Fibroblast of upper back skin (primary cell): ENCODE measurements around the gene CTBP2.
A peak's percentile ranks its signal among the peaks of the same experiment; 100 is the strongest.

Experiments used
- DNase-seq: peaks from one replicate; pipeline ENCODE4 v3.0.0-alpha.2; 2013

Gene CTBP2

DNA sequence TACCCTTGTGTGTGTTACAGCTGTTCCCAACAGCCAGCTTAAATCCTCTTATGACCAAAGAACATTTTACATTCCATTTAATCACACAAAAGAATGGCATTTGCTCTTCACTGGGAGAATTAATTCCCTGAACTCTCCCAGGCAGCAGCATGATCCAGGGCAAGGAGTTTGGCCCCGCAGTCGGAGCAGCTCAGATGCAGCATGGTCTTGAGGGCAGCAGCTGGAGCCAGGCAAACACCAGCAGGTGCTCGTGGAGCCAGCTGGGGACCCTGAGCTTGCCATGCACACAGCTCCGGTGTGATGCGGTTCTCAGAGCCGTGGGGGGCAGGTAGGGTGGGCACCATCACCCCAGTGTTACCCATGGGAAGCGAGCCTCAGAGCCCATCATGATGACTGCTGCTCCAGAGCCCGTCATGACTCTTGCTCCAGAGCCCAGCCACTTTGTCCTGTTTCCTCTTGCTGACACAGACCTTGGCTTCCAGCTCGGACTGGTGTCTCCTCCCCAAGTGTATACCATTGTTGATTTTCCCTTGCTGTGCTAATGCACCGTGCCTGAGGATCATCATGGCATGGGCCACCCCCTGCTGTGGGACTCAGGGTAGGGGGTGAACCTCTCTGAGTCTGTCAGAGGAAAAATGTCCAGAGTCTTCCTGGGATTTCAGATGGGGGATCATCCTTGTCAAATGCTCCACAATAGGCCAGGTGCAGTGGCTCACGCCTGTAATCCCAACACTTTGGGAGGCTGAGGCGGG, 142.6 kb downstream of the CTBP2 start:
- DNase-seq: no peak

DNA sequence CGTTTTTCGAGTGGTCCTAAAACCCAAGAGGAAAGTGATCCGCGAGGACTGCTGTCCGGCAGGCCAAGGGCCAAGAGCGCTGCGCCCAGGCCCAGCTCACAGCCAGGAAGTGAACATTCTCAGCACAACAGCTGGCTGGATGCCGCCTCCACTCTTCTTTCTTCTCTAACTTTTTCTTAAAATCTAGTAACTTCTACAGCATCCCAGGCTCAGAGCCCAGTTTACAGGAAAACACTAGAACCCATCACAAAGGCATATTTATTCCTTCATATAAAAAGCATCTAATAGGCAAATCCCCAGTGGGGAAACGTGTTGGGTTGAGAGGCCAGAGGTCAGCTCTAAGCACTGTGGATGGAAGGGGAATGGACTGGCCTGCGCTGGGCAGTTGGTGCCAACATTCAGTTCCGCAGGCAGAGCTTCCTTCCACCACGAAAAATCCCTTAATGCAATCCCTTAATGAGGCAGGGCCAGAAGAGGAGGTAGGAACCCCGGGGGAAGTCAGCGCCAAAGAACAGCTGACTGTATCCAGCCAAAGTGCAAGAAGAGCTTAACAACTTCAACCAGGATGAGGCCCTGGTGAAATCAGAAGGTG, 143.7 kb downstream of the CTBP2 start:
- no peak for DNase-seq

DNA sequence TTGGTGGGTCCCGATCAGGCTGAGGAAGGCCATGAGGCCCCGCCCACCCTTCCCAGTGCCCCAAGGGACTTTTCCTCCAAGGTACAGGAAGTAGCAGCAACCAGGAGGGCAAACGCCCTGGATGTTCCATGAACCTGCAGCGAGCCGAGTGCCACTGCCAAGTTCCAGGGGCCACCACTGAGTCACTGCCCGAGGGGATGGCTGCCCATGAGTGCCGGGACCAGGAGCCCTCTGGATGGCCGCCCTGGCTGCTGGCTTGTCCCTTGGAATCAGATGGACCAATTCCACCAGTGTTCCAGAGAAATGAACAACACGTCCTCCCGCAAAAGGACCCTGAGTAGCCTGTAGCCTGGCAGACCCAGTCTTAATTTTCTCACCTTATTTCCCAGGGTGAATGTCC, 144.2 kb downstream of the CTBP2 start:
- no peak for DNase-seq

DNA sequence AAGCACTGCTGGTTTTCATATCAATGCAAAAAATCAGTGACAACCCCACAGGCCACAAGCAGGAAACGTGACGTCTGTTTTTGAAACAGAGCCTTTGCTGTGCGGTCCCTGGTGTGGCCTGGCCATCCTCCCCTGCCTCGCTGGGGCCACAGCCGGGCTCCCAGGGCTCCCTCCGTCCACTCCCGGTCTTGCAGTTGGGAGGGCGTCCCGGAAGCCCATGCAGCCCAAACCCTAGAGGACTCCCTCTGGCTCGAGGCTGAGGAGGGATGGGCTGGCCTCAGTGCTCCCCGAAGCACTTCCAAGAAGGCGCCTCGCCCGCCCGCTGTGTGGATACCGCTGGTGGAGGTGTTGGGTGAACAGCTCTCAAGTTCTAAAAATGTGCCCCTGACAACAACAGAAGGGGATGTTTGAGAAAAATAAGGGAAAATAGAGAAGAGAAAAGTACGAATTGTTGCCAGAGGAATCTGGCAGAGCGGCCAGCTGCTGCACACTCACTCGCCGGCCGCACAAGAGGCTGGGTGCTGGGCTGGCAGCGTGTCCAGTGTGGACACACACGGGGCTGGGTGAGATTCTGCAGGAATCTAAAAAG, 144.9 kb downstream of the CTBP2 start:
- DNase-seq: no peak

DNA sequence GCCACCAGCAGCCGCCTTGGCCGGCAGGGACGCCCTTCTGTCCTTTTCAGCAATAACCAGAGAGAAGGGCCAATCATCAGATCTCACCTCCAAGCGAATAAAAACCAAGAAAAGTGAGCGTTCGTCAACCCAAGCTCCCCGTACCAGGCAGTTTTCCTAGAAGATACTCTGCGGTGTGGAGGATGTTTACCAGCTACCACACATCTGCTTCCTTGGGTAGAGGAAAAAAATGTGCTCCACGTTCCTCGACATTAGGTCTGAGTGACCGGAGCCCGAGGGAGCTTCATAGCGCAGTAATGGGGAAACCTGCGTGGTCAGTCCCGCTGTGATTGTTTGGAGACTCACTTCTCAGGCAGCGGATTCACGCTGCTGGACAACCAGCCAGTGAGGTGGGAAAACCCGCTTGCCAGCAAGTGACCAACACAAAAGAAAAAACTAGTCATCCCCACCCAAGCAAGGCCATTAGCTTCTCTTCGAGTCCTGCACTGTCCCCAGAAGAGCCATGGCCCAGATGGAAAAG, 145.5 kb downstream of the CTBP2 start:
- DNase-seq: no peak

DNA sequence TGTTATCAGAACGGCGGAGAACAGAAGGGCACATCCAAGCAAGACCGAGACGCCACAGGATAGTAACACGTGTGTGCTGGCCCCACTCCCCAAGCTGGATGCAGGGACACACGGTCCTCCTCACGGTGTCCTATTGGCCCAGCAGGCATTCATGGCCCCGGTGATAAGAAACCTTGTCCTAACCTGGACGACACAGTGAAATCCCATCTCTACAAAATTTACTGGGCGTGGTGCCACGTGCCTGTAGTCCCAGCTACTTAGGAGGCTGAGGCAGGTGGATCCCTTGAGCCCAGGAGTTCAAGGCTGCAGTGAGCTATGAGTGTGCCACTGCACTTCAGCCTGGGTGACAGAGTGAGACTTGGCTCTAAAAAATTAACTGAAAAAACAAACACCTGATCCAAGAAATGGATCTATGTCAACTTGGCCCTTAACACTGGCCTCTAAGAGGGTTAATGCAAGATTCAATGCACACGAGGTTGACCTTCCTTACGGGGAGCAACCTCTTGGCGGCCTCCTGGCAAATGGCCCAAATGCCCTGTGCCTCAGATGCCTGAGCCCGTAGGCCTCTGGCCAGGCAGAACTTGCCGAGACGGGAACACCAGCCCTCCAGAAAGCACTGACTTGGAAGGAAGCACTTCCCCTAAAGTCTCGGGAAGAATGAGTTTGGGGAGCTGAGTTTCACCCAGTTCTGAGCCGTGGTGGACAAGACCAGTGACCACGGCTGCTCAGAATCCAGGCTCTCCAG, 146.1 kb downstream of the CTBP2 start:
- DNase-seq: no peak

DNA sequence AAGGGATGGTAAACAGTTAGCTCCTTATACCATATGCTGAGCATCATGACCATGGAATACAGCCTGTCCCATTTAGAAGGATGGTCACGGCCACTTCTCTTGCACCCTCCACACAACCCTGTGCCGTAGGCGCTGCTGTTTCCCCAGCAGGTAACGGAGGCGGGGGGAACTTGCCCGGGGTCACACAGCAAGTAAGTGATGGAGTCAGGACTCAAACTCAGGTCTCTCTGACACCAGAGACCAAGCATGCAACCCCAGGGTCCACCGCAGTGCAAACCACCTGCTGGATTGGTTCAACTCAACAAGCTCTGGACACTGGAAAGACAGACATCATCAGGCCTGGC, 146.9 kb downstream of the CTBP2 start:
- no peak for DNase-seq

DNA sequence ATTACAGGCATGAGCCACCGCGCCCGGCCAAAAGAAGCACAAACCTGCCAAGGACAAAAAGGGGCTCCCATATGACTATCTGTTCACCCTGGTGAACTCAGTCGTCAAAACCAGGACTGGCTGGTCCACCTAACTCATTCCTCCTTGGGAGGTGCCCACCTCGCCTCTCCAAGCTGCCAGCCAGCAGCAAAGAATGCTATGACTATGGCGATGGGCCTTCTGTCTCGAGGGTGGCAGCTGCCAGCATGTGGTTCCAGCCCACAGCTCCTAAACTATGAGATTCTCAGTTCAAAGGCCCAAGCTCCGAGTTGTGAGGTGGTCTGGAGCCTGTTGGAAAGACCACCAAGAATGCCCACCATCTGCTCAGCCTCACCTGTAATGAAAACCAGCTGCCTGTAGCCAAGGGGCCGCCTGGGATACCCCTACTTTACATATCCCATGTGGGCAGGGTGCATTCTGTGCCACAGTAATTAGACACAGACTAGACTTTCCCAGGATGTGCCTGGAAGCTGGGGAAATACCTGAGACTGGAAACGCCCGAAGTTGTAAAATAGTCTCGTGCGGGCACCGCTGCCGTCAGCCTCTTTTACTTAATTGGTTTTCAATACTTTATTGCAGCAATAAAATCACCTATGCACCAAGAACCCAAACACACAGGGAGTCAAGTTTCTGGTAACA, 147.4 kb downstream of the CTBP2 start:
- no peak for DNase-seq

DNA sequence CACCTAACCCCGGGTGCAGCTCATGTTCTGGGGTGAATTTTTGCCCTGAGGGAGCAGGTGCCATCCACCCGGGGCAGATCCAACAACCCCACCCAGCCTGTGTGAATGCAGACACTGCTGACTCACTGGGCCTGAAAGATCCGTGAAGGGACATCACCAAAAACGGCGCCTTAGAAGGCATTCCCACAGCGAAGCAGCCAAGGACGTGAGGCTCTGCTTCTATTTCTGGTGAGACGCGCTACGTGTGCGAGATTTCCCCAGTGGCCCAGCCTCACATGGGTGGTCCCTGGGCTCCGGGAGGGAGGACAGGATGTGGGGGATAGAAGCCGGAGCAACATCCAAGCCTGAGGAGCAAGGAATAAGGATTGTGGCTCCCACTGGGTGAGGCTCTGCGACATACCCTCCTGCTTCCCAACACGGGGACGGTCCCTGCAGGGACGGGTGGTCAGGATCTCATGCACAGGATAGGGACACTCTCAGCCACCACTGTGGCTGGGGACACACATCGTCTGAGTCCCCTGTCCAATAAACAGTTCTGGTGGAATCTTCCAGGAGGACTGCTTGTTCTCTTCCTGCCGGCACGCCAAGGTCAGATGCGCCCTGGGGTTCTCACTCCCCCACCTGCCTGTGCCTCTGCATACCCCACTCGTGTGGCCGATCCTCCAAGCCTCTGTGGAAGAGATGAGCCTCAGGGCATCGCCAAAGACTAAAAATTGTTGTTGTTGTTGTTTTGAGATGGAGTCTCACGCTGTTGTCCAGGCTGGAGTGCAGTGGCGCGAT, 148.2 kb downstream of the CTBP2 start:
- no peak for DNase-seq

DNA sequence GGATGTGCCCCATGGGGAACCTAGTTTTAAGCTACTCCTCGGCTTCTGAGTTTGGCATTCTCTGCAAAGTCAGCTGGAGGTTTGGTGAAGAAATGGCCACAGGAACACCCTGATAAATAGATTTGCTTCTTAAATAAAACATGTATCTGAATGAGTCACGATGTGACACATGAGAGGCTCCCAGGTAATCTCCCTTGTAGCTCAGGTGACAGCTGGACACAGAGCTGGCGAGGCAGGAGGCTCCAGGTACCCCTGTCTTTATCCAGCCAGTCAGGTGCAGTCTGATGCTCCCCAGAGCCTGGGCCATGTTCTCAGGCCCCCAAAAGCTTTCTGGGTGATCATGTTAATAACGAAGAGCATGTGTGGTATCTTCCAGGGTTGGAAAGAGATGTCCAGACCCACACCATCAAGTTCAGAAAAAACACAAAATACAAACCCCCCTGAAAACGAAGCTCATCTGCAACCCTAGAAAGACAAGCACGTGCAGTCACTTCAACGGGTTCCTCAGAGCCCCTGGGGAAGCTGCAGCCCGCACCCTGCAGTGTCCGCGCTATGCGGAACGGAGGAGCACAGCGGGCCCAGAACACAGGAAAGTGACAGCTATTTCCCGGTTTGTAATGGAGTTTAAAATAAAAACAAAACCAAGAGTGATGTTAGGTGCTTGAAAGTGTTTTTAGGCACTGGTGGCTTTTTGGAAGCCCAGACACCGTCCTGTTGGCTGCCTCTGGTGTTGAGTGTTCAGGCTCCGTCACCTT, 149.0 kb downstream of the CTBP2 start:
- no peak for DNase-seq

DNA sequence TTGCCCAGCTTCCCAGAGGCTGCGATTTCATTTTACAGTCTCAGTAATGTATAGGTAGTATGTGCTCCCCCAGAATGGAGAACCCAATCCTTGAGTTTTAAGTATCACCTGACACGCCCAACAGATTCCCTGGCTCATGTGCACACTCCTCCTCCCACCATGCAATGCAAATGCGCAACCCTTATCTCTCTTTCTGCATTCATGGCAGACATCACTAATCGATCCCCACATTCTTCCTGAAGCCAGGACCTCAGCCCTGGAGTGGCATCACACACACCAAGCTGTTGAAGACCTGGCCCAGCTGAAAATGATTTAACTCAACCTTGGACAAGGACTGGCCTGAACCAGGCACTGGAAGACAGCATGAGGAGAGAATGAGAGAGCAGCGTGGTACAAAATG, 150.0 kb downstream of the CTBP2 start:
- no peak for DNase-seq

DNA sequence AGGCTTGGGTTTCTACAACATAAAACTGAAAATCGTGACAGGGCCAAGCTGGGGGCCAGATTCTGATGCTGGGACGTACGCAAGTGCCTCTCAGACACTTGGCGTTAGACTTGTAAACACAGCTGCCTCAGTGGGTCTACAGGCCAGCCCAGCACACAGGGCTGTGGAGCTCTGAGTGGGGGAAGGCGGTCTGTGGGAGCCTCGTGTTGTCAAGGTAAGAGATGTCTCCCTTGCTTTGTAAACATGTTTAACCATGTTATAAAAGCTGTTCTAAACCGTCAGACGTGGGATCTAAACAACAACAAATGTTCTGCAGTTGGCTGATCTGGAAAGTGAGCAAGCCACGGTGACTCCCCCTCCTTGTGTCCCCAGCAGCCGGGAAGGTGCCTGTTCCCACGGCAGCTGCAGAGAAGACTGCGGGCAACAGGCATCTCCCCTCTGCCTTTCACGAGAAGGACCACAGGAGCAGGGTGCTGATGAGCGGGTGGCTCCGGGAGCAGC, 150.7 kb downstream of the CTBP2 start:
- DNase-seq: no peak

DNA sequence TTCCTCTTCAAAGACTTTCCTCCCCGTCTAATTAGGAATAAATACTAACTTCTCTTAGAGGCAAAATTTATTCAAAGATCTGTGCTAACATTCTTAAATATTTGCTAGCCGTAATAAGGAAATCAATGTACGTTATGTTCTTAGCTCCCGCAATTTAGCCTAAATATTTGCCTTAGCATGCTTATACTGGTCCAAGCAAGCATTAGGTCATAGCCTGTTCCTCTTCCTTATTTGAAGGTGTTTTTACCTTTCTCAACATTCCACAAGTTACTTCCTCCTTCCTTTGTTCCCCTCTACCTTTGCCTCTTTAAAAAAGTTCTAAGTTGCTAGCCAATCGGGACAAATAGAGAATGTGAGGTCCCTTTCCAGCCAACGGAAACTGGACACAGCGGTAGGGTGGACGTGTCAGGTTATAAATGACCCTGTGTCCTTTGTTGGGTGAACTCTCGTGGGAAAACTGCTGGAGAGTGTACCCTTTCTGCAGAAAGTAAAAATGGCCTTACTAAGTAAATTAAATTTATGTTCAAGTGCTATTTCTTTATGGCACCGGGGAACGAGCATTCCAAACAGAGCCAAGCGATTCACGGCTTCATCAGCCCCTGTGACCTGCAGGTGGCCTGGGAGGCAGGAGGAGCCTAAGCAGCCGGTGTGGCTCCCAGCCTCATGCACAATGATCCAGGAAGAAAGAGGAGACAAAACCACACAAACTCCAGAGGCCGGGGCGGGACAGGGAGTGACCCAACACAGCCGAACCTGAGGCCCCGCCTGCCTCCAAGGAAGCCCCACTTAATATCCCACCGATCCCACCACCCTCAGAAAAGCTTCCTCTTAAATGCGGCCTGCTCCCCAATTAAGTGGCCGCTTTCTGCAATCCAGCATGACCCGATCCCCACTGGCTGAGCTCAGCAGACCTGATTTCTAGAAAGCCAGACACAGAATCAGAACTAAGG, 151.4 kb downstream of the CTBP2 start:
- DNase-seq: no peak

DNA sequence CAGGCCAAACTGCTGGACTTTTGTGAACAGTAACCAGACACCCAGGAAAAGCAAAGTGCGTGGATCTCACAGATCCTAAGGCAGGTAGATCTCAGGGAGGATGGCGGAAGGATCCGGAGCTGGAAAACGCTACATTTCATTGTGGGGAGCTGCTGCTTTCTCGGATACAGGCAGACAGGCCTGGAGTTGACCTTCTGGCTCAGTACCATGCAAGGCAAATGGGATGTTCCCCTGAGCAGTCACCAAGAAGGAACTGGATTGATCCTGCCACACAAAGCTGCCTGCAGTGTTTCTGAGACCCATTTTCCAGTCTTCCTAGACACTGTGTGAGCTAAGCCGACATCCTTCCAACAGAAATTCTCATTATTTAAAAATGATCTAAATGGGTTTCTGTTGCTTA, 152.9 kb downstream of the CTBP2 start:
- no peak for DNase-seq

DNA sequence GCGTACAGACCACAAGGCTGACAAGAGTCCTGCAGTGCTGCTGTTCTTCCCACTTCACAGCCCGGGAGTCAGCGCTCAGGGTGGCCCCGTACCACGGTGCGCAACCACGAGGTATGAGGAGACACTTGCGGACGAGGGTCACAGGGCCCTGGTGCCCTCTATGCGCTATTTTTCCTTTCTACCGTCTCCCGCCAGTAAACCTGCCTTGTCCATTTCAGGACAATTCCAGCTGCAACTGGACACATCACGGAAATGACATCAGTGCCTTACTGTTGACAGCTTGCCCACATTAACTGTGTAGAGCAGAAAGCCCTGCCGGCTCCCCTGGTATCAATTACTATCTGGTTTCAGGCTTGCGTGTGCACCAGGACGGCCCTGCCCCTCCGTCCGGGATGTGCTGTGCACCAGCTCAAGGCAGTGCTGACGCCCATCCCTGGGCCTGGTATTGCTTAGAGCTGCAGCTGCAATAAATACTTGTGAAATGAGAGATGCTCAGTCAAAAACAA, 153.4 kb downstream of the CTBP2 start:
- peak; percentile 69 for DNase-seq

DNA sequence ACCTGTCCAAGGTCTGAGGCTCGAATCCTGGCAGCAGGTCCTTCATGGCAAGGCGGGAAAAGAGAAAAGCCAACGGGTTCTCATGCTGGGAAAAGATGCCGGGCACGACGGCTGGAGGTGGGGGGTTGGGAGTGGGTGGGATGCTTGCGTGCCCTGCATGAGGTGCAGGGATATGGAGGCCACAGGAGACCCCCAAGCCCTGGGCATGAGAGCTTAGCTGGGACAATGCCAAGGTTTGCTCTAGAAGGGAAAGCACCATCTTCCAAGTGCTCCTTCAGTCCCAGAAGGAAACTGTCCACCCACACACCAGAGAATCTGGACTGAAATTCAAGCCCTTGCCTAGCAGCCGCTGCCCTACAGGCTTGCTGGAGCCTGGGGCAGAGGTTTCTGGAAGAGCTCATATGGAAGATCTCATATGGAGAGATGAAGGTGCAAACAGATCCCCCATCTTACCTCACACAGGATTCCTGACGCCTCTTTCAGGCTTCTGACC, 154.1 kb downstream of the CTBP2 start:
- DNase-seq: no peak

DNA sequence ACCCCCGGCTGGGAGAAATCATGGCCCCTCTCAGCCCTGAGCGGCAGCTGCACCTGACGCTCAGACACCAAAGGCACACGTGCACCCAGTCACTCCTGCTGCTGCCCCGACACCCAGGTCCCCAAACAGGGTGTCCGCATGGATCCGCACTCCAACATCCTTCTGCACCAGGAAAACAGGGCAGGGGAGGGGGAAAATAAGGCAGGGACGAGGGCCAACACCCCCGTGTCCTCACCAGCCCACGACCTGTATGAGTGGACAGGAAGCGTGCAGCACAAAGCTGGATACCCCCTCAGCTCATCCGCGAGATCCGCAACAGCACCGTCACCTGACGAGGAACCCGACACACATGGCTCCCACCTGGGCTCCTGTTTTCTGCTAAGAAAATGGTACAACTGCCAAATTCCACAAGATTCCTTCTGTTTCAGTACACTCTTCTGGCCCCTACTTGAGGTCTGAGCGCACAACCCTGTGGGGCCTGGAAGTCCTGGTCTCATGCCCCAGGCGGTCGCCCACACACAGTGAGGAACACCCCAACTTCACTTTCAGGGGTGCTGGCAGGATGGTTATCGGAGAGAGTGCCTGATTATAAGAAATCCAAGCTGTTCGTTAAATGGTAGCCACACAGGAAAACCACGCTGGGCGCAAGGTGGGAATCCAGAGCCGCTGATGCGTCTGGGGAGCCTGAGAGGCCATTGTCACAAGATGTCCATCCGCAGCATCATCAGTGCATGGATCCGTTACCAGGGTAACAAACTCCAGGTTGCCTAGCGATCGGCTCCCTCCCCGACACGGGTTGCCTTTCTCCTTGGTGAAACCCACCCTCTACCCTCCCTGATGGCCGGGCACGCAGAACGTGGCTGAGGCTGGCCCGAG, 154.8 kb downstream of the CTBP2 start:
- DNase-seq: no peak

DNA sequence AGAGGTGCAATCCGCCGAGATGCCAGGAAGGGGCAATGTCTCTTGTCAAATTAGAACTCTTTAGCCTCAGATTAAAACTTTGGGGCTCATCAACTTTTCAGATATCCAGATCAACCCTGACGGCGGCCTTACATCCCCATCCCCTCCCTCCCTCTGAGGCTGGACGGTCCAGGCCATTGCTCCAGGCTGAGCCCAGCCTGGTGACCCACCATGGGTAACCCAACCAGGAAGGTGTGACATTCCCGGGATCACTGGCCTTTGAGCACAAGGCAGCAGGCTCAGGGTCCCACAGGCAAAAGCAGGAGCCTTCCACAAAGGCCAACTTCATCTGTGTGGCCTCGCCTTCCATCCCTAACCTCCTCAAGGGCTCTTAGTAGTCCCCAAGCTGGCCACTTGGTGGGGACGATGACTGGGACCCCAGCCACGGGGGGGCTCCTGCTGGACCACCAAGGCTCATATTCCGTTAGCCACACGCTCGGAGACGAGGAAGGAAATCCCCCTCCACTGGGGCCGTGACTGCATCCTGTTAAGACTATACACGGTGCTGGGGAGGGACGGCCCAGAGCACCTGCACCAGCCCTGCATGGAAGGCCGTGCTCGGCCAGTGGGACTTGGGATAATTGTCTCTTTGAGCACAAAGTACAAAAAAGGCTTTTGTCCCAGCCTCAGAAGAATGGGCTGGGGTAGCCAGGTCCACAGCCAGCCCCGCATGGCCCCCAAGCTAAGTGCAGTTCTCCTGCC, 155.6 kb downstream of the CTBP2 start:
- no peak for DNase-seq
